ENCODE measurements around the gene NAT10.
A peak's percentile ranks its signal among the peaks of the same experiment; 100 is the strongest.
"Not testable (repeated sequence)": the region's sequence is repeated elsewhere in the genome, so short reads cannot be mapped to it uniquely, and the experiment has no call there.

NAT10 gene
- long read RNA-seq, donor 1 = 0 reads
- long read RNA-seq, donor 2, full-length matches to known transcripts = 1 of 7 reads
- long read RNA-seq, donor 2, partial matches to known transcripts = 6 of 7 reads
- long read RNA-seq, donor 2, other reads (novel, unspliced or antisense) = 0 of 7 reads
- long read RNA-seq, donor 3, full-length matches to known transcripts = 1 of 1 reads
- long read RNA-seq, donor 3, partial matches to known transcripts = 0 of 1 reads
- long read RNA-seq, donor 3, other reads (novel, unspliced or antisense) = 0 of 1 reads
- long read RNA-seq, donor 4, partial matches to known transcripts = 21 of 23 reads
- long read RNA-seq, donor 4, other reads (novel, unspliced or antisense) = 0 of 23 reads
- long read RNA-seq, donor 5, full-length matches to known transcripts = 2 of 2 reads
- long read RNA-seq, donor 5, partial matches to known transcripts = 0 of 2 reads
- long read RNA-seq, donor 5, other reads (novel, unspliced or antisense) = 0 of 2 reads
- long read RNA-seq, donor 6, full-length matches to known transcripts = 4 of 16 reads
- long read RNA-seq, donor 6, partial matches to known transcripts = 12 of 16 reads
- long read RNA-seq, donor 6, other reads (novel, unspliced or antisense) = 0 of 16 reads
- long read RNA-seq, donor 7, partial matches to known transcripts = 34 of 35 reads
- long read RNA-seq, donor 7, other reads (novel, unspliced or antisense) = 0 of 35 reads
- long read RNA-seq, donor 8, full-length matches to known transcripts = 2 of 2 reads
- long read RNA-seq, donor 8, partial matches to known transcripts = 0 of 2 reads
- long read RNA-seq, donor 8, other reads (novel, unspliced or antisense) = 0 of 2 reads

GRCh38 chr11:34105079-34105956 is at the start of gene NAT10:
NAT10 (plus strand) TSS chr11:34105629; CDS start chr11:34108226, 2,597 bp downstream.
- DNase-seq = peak; percentile 85

GRCh38 chr11:34056672-34057071 is 48.8 kb upstream of the NAT10 start:
- DNase-seq = no peak

- DNase-seq = no peak
Observed at GRCh38 chr11:34063061-34063795, 42.2 kb upstream of the NAT10 start.

- DNase-seq = no peak
Observed at GRCh38 chr11:34064291-34064690, 41.1 kb upstream of the NAT10 start.

GRCh38 chr11:34065505-34066203 is 39.8 kb upstream of the NAT10 start:
- DNase-seq = no peak

- DNase-seq = not testable (repeated sequence)
Observed at GRCh38 chr11:34066766-34067165, 38.7 kb upstream of the NAT10 start.

GRCh38 chr11:34067383-34068065 is 37.9 kb upstream of the NAT10 start:
- no peak for DNase-seq

GRCh38 chr11:34068111-34068510 is 37.3 kb upstream of the NAT10 start:
- no peak for DNase-seq

GRCh38 chr11:34071306-34071705 is 34.1 kb upstream of the NAT10 start:
- DNase-seq = not testable (repeated sequence)

GRCh38 chr11:34072041-34072440 is 33.4 kb upstream of the NAT10 start:
- no peak for DNase-seq

- no peak for DNase-seq
Observed at GRCh38 chr11:34072832-34073231, 32.6 kb upstream of the NAT10 start.

GRCh38 chr11:34074391-34074790 is 31.0 kb upstream of the NAT10 start:
- DNase-seq = no peak

GRCh38 chr11:34075178-34075820 is 30.1 kb upstream of the NAT10 start:
- no peak for DNase-seq

GRCh38 chr11:34080609-34081008 is 24.8 kb upstream of the NAT10 start:
- DNase-seq = no peak

GRCh38 chr11:34084637-34085036 is 20.8 kb upstream of the NAT10 start:
- no peak for DNase-seq

GRCh38 chr11:34086554-34087283 is 18.7 kb upstream of the NAT10 start:
- DNase-seq = no peak

GRCh38 chr11:34091825-34092224 is 13.6 kb upstream of the NAT10 start:
- no peak for DNase-seq

- not testable (repeated sequence) for DNase-seq
Observed at GRCh38 chr11:34094900-34095299, 10.5 kb upstream of the NAT10 start.

GRCh38 chr11:34098813-34099212 is 6.6 kb upstream of the NAT10 start:
- no peak for DNase-seq

All from right kidney (tissue), 9 donors.